Duodenal mucosa (tissue), 2 donors: ENCODE data around the gene FDXR.

Source experiments
- H3K27ac ChIP-seq: one replicate; pipeline ENCODE4 v1.7.0; 2013; ENCODE audit warnings: low read depth, low read length
- H3K27me3 ChIP-seq, 2 donors: one replicate each; pipeline ENCODE4 v1.7.0; 2013; ENCODE audit warnings: low read length in 2 of 2, control low read depth in 1 of 2; ENCODE audit not compliant: insufficient read depth in 2 of 2, control insufficient read depth in 1 of 2
- H3K36me3 ChIP-seq, 2 donors: one replicate each; pipeline ENCODE4 v1.7.0; 2013; ENCODE audit warnings: low read length in 2 of 2, control low read depth in 1 of 2; ENCODE audit not compliant: insufficient read depth in 2 of 2, control insufficient read depth in 1 of 2
- H3K4me1 ChIP-seq, 2 donors: one replicate each; pipeline ENCODE4 v1.7.0; 2013; ENCODE audit warnings: low read length in 2 of 2, control low read depth in 1 of 2; ENCODE audit not compliant: insufficient read depth in 2 of 2, control insufficient read depth in 1 of 2
- H3K4me3 ChIP-seq, 2 donors: one replicate each; pipeline ENCODE4 v1.7.0; 2013; ENCODE audit warnings: low read length in 2 of 2, low read depth in 1 of 2
- H3K9ac ChIP-seq, 2 donors: one replicate each; pipeline ENCODE4 v1.7.0; 2013; ENCODE audit warnings: low read length in 2 of 2, low read depth in 1 of 2
- H3K9me3 ChIP-seq, 2 donors: one replicate each; pipeline ENCODE4 v1.7.0; 2013; ENCODE audit warnings: low read length in 2 of 2, control low read depth in 1 of 2; ENCODE audit not compliant: control insufficient read depth in 1 of 2

FDXR gene, protein sequence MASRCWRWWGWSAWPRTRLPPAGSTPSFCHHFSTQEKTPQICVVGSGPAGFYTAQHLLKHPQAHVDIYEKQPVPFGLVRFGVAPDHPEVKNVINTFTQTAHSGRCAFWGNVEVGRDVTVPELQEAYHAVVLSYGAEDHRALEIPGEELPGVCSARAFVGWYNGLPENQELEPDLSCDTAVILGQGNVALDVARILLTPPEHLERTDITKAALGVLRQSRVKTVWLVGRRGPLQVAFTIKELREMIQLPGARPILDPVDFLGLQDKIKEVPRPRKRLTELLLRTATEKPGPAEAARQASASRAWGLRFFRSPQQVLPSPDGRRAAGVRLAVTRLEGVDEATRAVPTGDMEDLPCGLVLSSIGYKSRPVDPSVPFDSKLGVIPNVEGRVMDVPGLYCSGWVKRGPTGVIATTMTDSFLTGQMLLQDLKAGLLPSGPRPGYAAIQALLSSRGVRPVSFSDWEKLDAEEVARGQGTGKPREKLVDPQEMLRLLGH

DNA sequence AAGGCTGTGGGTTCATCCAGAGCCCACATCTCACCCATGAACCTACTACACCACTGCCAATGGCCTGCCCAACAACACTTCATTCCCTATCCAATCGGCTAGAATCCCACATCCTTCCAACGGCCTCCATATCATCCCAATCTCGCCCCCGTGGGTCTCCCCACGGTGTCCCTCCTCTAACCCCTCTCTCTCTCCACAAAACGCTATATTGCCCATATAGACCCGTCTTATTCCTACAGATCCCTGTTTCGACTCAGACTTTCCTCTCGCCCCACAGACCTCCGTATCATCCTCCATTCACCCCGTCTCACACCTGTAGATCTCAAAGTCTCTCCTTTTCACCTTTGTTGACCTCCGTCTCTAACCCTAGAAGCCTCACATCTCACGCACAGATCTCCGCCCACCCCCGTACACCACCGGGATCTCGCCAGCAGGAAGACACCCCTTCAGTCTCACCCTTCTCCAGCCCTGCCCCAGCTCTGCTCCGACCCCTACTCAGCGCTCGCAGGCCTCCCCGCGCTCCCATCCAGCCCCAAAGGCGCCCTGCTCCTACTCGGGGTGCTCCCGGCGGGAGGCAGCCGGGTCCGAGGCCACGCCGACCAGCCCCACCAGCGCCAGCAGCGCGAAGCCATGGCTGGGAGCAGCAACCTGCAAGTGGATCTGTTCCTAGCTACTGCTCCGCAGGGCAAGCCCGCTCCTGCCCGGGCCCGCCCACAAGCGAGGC is at the start of gene FDXR:
TSS of gene FDXR (minus strand) at position 682 of the 724 bp plus-strand sequence. CDS start at position 632, 50 bp downstream.
- Histone ChIP-seq H3K9ac (peak within 1 kb of the TSS; percentile 86 to 96), H3K4me1 (peaks cover 16 to 17% of the 10 kb centered on the region in 2 donors), H3K27me3 (no peaks in the 10 kb centered on the region), H3K9me3 (no peaks in the 10 kb centered on the region), H3K36me3 (no peaks in the 10 kb centered on the region), H3K27ac (peak within 1 kb of the TSS; percentile 85), H3K4me3 (peak within 1 kb of the TSS; percentile 86 to 90)

DNA sequence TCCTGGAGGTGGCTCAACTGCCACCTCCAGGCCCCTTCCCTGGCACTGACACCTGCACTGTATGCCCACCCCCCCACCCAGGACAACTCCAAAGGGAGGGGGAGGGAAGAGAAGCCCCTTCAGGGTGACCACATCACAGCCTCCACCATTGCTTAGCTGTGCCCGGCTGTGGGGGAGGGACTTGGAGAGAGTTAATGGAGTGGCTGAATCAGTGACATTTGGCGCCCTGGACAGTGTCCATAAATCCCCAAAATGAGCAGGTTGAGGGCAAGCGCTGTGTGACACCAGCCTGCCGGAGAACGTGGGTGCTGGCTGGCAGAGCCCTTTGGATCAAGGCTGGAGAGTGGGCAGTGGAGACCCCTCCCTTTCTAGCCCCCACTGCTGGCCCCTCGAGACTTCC is 49.4 kb upstream of the FDXR start:
- no peak overlapping the region for H3K9ac ChIP-seq
- no peaks in the 10 kb centered on the region for H3K36me3 ChIP-seq
- no peaks in the 10 kb centered on the region for H3K9me3 ChIP-seq
- peaks cover 60 to 61% of the 10 kb centered on the region in 2 donors for H3K27me3 ChIP-seq
- H3K4me3 ChIP-seq = no peak overlapping the region
- H3K27ac ChIP-seq = no peak overlapping the region
- peaks cover 10% of the 10 kb centered on the region in 2 donors for H3K4me1 ChIP-seq

DNA sequence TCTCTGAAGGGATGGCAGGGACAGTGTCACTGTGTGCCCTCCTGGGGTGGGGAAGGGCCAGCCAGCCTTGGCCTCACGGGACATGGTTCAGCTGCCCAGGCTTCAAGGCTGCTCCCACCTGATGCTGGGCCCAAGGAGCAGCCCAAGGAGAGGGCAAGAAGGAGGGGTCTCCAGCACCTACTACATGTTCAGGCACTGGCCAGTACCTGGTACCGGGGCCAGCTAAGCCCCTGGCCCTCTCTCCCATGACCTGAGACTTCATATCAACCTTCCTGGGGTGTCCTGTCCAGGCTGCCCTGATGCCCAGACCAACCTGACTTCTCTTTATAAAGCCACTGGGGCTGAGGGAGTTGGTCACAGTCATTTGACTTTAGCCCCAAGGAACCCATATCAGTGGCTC is 49.0 kb upstream of the FDXR start:
- no peaks in the 10 kb centered on the region for H3K9me3 ChIP-seq

DNA sequence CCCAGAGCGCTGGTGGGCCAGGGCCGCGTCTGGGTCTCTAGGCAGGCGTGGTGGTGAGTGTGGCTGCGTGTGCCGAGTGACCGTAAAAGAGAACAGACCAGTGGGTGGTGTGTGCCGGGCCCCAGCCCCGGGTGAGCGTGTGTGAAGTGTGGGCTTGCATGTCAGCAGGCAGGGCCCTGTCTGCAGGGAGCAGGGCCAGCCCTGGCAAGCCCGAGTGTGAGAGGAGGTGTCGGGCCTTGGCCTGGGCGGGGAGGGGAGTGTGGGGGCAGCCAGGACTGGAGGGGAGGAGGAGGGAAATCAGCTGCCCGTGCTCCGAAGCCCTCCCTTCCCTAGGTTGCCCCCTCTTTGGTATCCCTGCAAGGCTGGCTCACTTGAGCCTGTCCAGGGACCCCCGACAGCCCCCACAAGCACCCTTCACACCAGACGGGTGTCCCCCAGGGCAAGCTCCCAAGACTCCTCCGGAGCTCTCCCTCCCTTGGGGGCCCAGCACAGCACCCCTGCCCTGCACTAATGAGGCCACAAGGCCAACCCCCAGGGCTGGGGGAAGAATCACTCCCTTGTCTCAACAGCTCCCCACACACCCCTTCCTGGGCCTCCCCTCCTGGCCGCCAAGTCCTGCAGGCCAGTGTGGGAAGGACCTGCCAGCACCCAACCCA is 48.4 kb upstream of the FDXR start:
- no peaks in the 10 kb centered on the region for H3K9me3 ChIP-seq
- no peaks in the 10 kb centered on the region for H3K36me3 ChIP-seq
- peaks cover 10% of the 10 kb centered on the region in 2 donors for H3K4me1 ChIP-seq
- H3K4me3 ChIP-seq = no peak overlapping the region
- H3K9ac ChIP-seq = no peak overlapping the region
- peaks cover 55% of the 10 kb centered on the region in 2 donors for H3K27me3 ChIP-seq
- no peak overlapping the region for H3K27ac ChIP-seq

More for the DNA sequence above, 49.0 kb upstream of the FDXR start:
- Histone ChIP-seq H3K36me3 (no peaks in the 10 kb centered on the region), H3K4me1 (peaks cover 10% of the 10 kb centered on the region in 2 donors), H3K9ac (no peak overlapping the region), H3K27ac (no peak overlapping the region), H3K4me3 (no peak overlapping the region), H3K27me3 (peaks cover 58% of the 10 kb centered on the region in 2 donors)

DNA sequence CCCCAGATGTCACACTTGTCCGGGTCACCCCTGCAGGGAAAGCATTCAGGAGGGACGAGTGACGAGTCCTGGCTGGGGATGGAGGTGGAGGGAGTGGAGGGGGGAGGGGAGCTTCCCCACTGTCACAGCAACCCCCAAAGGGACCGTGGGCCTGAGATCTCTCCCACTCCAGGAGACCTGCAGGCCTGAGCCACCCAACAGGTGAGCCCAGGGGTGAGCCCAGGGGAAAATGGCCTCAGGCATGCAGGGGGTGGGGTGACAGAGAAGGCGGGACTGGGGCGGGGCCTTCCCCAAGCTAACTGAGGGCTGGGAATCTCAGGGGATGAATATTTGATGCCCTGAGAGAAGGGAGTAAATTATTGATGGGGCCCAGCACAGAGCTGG is 47.8 kb upstream of the FDXR start:
- peaks cover 50% of the 10 kb centered on the region in 2 donors for H3K27me3 ChIP-seq
- peaks cover 10% of the 10 kb centered on the region in 2 donors for H3K4me1 ChIP-seq
- no peaks in the 10 kb centered on the region for H3K36me3 ChIP-seq
- H3K27ac ChIP-seq = no peak overlapping the region
- no peaks in the 10 kb centered on the region for H3K9me3 ChIP-seq
- H3K9ac ChIP-seq = no peak overlapping the region
- no peak overlapping the region for H3K4me3 ChIP-seq

DNA sequence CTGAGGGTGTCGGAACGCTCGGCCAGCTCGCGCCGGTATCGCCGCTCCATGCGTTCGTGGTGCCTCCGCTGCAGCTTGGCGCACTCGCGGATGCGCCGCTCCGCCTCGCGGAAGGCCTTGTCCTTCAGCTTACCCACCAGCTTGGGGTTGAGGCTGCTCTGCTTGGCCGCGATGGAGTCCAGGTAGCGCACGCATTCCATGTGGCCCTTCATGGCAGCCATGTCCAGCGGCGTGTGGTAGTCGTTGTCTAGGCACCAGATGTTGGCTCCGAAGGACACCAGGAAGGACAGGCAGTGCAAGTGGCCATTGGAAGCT is 47.5 kb upstream of the FDXR start:
- Histone ChIP-seq H3K9me3 (no peaks in the 10 kb centered on the region), H3K36me3 (no peaks in the 10 kb centered on the region), H3K27ac (no peak overlapping the region), H3K27me3 (peaks cover 46% of the 10 kb centered on the region in 2 donors), H3K4me3 (no peak overlapping the region), H3K4me1 (peaks cover 10% of the 10 kb centered on the region in 2 donors), H3K9ac (no peak overlapping the region)

DNA sequence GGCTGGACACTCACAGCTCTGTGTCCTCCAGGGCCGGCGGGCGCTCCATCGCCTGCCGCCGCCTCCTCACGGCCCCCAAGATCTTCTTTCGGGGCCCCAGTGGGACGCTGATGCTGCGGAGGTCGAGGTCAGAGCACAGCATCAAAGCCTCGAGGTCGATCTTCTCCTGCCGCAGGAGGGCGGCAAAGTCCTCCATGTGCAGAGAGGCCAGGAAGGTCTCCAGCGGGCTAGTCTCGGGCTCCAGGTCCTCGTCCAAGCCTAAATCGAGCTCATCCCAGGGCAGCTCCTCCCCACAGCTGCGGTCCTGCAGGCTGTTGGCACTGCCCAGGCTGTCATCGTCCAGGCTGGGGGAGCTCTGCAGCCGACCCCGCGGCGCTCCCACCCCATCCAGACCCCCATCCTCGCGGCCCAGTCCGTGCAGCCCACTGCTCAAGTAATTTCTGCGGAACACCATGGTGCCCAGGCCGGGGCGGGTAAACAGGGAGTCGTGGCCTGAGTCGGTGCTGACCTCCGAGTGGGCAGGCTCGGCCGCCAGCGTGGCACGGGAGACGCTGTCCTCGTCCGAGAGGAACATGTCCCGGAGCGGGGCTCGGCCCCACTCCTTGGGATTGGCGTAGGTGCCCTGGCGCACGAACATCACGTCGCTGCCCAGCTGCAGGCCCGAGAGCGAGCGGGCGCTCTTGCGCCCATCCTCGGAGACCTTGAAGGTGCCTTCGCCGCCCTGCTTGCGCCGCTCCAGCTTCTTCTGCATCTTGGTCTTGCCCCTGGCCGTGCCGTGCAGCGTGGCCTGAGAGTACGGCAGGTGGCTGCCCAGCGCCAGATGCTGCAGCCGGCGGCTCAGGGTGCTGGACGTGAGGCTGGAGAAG is 46.9 kb upstream of the FDXR start:
- Histone ChIP-seq H3K9me3 (no peaks in the 10 kb centered on the region), H3K36me3 (no peaks in the 10 kb centered on the region), H3K4me3 (no peak overlapping the region), H3K27ac (no peak overlapping the region), H3K27me3 (peaks cover 40 to 41% of the 10 kb centered on the region in 2 donors), H3K4me1 (peaks cover 10% of the 10 kb centered on the region in 2 donors), H3K9ac (no peak overlapping the region)

DNA sequence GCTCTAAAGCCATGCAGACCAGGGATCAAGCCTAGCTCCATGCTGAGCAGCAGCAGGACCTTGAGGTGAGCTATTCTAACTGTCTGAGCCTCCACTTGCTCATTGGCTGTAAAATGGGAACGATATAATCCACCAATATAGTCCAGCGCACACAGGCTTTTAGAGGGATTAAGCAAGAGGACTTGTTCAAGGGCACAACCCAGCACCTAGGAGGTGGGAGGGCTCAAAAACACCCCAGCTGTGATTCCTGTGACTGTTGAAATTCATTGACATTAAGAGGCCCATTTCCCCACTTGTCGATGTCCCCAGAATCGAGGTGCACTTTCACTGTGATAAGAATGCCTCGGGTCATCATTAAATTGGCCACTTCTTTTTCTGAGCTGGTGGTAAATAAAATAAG is 46.1 kb upstream of the FDXR start:
- Histone ChIP-seq H3K9me3 (no peaks in the 10 kb centered on the region), H3K9ac (no peak overlapping the region), H3K36me3 (no peaks in the 10 kb centered on the region), H3K27me3 (peaks cover 33% of the 10 kb centered on the region in 2 donors), H3K4me1 (peaks cover 2 to 3% of the 10 kb centered on the region in 2 donors), H3K27ac (no peak overlapping the region), H3K4me3 (no peak overlapping the region)

DNA sequence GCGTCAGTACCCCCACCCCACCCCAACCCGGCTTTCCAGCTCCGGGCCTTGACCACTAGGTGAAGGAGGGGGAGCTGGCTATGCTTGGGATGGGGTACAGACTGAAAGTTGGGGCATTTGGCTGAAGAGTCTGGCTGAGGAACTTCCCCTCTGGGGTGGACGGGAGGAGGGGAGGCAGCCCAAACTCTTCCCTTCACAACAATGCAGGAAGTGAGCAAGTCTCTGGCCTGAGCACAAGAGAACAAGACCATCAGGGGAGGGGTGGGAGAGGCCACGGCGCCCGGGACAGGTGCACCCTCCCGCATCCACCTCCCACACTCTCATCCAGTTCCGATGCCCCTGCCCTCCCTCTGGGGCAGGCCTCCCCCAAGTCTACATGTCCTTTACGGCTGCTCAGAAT is 44.6 kb upstream of the FDXR start:
- Histone ChIP-seq H3K9ac (no peak overlapping the region), H3K4me1 (no peaks in the 10 kb centered on the region), H3K27me3 (peaks cover 21 to 25% of the 10 kb centered on the region in 2 donors), H3K36me3 (no peaks in the 10 kb centered on the region), H3K9me3 (no peaks in the 10 kb centered on the region), H3K27ac (no peak overlapping the region), H3K4me3 (no peak overlapping the region)
